GM12878 (cell line): ENCODE data around the gene COMMD6.

Source experiments
- CEBPB ChIP-seq, 2 experiments: fragments of 150-350 bp in 1 of 2; IDR thresholded peaks; 2 replicates each; pipeline ENCODE4 v1.6.1; 2012 to 2014; ENCODE audit warnings: low read depth in 2 of 2, low read length in 2 of 2, borderline replicate concordance in 1 of 2, inconsistent platforms in 1 of 2
- EP300 ChIP-seq, 2 experiments: fragments of 150-350 bp in 1 of 2; IDR thresholded peaks; 2 replicates each; pipeline ENCODE4 v1.6.1; 2011 to 2012; ENCODE audit warnings: low read depth in 2 of 2, low read length in 2 of 2, borderline replicate concordance in 1 of 2, improper control_type of control experiment in 1 of 2, inconsistent platforms in 1 of 2; ENCODE audit not compliant: control insufficient read depth in 1 of 2
- KLF5 ChIP-seq: fragments of 450-650 bp; IDR thresholded peaks from 2 replicates; pipeline ENCODE4 v1.6.1; 2014; ENCODE audit warnings: mild to moderate bottlenecking; ENCODE audit not compliant: partially characterized antibody
- MAX ChIP-seq: IDR thresholded peaks from 2 replicates; pipeline ENCODE4 v1.6.1; 2012; ENCODE audit warnings: low read depth, low read length, improper control_type of control experiment
- MXI1 ChIP-seq: fragments of 150-350 bp; IDR thresholded peaks from 2 replicates; pipeline ENCODE4 v1.6.1; 2011; ENCODE audit warnings: low read depth, mild to moderate bottlenecking, inconsistent platforms, low read length, improper control_type of control experiment
- PAX5 ChIP-seq: IDR thresholded peaks from 2 replicates; pipeline ENCODE4 v1.6.1; 2011; ENCODE audit warnings: low read depth, low read length, borderline replicate concordance
- POLR2A ChIP-seq: IDR thresholded peaks from 2 replicates; pipeline ENCODE4 v1.6.1; 2011; ENCODE audit warnings: low read depth, mild to moderate bottlenecking, low read length
- RFX5 ChIP-seq: IDR thresholded peaks from 2 replicates; pipeline ENCODE4 v1.6.1; 2011; ENCODE audit warnings: low read depth, low read length, improper control_type of control experiment
- SRF ChIP-seq, 2 experiments: IDR thresholded peaks; 2 replicates each; pipeline ENCODE4 v1.6.1; 2011; ENCODE audit warnings: low read depth in 2 of 2, low read length in 2 of 2, mild to moderate bottlenecking in 1 of 2, moderate library complexity in 1 of 2
- SUZ12 ChIP-seq: fragments of 200-600 bp; sonication (generic); IDR thresholded peaks from one replicate; pipeline ENCODE4 v1.6.1; 2018; ENCODE audit warnings: antibody characterized with exemption, mild to moderate bottlenecking; ENCODE audit not compliant: unreplicated experiment
- TF ChIP-seq, protein P1 (sequence below), 3 experiments: IDR thresholded peaks in 2 of 3; conservative IDR thresholded peaks in 1 of 3; 2 replicates each; pipeline ENCODE4 v1.5.1; 2011; ENCODE audit warnings: low read depth in 3 of 3, low read length in 3 of 3, mild to moderate bottlenecking in 3 of 3, control low read depth in 2 of 3, moderate library complexity in 2 of 3, inconsistent platforms in 1 of 3, mixed read lengths in 1 of 3; ENCODE audit not compliant: control insufficient read depth in 2 of 3, insufficient read depth in 1 of 3; ENCODE audit errors: extremely low read depth in 1 of 3
- TF ChIP-seq, protein P2 (sequence below): IDR thresholded peaks from 2 replicates; pipeline ENCODE4 v1.6.1; 2012; ENCODE audit warnings: mild to moderate bottlenecking, low read depth, low read length

DNA sequence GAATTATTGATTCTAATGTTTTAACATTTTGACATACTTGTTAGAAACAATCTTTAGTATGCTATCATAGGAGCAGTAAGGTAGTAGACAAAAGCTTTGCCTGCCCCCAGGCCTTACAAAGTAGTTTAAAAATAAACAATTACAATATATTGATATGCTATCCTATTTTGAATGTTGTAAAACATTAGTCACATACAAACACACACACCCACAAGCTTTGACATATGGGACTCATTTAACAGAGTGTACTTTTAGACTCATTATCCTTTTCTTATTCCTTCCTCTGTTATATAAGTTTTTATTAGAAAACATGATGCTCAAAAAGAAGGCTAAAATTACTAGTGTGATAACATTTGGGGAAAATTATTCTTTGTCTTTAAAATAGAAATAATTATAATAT is 45.5 kb upstream of the COMMD6 start:
- TF ChIP-seq, protein P1, sequence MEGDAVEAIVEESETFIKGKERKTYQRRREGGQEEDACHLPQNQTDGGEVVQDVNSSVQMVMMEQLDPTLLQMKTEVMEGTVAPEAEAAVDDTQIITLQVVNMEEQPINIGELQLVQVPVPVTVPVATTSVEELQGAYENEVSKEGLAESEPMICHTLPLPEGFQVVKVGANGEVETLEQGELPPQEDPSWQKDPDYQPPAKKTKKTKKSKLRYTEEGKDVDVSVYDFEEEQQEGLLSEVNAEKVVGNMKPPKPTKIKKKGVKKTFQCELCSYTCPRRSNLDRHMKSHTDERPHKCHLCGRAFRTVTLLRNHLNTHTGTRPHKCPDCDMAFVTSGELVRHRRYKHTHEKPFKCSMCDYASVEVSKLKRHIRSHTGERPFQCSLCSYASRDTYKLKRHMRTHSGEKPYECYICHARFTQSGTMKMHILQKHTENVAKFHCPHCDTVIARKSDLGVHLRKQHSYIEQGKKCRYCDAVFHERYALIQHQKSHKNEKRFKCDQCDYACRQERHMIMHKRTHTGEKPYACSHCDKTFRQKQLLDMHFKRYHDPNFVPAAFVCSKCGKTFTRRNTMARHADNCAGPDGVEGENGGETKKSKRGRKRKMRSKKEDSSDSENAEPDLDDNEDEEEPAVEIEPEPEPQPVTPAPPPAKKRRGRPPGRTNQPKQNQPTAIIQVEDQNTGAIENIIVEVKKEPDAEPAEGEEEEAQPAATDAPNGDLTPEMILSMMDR (IDR thresholded peaks at IDR 0.05 in 2 of 3, conservative IDR thresholded peaks at IDR 0.05 in 1 of 3; ENCODE audit: control insufficient read depth in 2 of 3, extremely low read depth in 1 of 3, insufficient read depth in 1 of 3, low read depth in 3 of 3, low read length in 3 of 3): no peak
- TF ChIP-seq MXI1 (no peak), MAX (no peak), CEBPB (IDR thresholded peaks at IDR 0.05; ENCODE audit: borderline replicate concordance in 1 of 2, low read depth in 2 of 2, low read length in 2 of 2) (no peak), RFX5 (no peak), SUZ12 (no peak), KLF5 (no peak), POLR2A (no peak), PAX5 (no peak), EP300 (IDR thresholded peaks at IDR 0.05; ENCODE audit: borderline replicate concordance in 1 of 2, control insufficient read depth in 1 of 2, low read depth in 2 of 2, low read length in 2 of 2) (no peak), SRF (IDR thresholded peaks at IDR 0.05; ENCODE audit: low read depth in 2 of 2, low read length in 2 of 2) (no peak)
- TF ChIP-seq, protein P2, sequence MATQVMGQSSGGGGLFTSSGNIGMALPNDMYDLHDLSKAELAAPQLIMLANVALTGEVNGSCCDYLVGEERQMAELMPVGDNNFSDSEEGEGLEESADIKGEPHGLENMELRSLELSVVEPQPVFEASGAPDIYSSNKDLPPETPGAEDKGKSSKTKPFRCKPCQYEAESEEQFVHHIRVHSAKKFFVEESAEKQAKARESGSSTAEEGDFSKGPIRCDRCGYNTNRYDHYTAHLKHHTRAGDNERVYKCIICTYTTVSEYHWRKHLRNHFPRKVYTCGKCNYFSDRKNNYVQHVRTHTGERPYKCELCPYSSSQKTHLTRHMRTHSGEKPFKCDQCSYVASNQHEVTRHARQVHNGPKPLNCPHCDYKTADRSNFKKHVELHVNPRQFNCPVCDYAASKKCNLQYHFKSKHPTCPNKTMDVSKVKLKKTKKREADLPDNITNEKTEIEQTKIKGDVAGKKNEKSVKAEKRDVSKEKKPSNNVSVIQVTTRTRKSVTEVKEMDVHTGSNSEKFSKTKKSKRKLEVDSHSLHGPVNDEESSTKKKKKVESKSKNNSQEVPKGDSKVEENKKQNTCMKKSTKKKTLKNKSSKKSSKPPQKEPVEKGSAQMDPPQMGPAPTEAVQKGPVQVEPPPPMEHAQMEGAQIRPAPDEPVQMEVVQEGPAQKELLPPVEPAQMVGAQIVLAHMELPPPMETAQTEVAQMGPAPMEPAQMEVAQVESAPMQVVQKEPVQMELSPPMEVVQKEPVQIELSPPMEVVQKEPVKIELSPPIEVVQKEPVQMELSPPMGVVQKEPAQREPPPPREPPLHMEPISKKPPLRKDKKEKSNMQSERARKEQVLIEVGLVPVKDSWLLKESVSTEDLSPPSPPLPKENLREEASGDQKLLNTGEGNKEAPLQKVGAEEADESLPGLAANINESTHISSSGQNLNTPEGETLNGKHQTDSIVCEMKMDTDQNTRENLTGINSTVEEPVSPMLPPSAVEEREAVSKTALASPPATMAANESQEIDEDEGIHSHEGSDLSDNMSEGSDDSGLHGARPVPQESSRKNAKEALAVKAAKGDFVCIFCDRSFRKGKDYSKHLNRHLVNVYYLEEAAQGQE: no peak
